Prostate gland (tissue), 2 donors: ENCODE results near the gene PTPRD.

Source experiments
- POLR2A ChIP-seq: fragments of 450-650 bp; IDR thresholded peaks from one replicate; pipeline ENCODE4 v1.6.1; 2016; ENCODE audit warnings: antibody characterized with exemption, mild to moderate bottlenecking
- POLR2AphosphoS5 ChIP-seq: sonication (generic); formaldehyde crosslinking; IDR thresholded peaks from one replicate; pipeline ENCODE4 v1.6.1; 2017; ENCODE audit warnings: antibody characterized with exemption
- TF ChIP-seq, protein P1 (sequence below), 4 experiments: fragments of 200-600 bp in 2 of 4; fragments of 450-650 bp in 2 of 4; sonication (generic) in 2 of 4; IDR thresholded peaks; 1 replicate in 3 of 4; 2 replicates in 1 of 4; pipeline ENCODE4 v1.5.1; 2016 to 2019; ENCODE audit warnings: antibody characterized with exemption in 4 of 4, mild to moderate bottlenecking in 2 of 4, moderate library complexity in 2 of 4

DNA sequence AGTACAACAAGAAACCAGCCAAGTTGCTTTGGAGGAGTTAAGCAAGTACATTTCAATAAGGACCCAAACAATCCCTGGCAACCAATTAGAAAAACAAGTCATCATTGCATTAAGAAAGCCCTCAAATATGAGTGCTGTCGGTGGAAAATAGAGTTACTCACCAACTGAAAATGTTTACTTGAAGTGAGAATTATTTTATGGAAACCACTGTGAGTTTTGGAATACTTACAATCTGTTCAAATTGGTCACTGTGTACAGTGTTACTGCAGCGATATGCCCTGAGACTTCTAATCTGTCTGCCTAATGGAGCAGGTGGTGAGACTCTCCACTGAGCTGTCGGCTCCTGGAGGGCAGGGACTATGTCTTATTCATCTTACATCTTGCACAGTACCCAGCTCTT, 1740.0 kb downstream of the PTPRD start:
- TF ChIP-seq, protein P1, sequence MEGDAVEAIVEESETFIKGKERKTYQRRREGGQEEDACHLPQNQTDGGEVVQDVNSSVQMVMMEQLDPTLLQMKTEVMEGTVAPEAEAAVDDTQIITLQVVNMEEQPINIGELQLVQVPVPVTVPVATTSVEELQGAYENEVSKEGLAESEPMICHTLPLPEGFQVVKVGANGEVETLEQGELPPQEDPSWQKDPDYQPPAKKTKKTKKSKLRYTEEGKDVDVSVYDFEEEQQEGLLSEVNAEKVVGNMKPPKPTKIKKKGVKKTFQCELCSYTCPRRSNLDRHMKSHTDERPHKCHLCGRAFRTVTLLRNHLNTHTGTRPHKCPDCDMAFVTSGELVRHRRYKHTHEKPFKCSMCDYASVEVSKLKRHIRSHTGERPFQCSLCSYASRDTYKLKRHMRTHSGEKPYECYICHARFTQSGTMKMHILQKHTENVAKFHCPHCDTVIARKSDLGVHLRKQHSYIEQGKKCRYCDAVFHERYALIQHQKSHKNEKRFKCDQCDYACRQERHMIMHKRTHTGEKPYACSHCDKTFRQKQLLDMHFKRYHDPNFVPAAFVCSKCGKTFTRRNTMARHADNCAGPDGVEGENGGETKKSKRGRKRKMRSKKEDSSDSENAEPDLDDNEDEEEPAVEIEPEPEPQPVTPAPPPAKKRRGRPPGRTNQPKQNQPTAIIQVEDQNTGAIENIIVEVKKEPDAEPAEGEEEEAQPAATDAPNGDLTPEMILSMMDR (IDR thresholded peaks at IDR 0.05) = no peak
- no peak for TF ChIP-seq POLR2A
- no peak for TF ChIP-seq POLR2AphosphoS5
